GM23338 (cell line): ENCODE data around the gene ALDH18A1. TPM values are rescaled to one million over a fixed set of nuclear protein-coding genes. Genes with fewer than 3 reads are reported as not detected.

Experiments
- ATAC-seq: fragments of 200-7000 bp; cut with Tn5 transposase; 3 replicates; pipeline ENCODE4 v1.9.1; 2020
- DNase-seq: peaks from one replicate; pipeline ENCODE4 v3.0.0-alpha.2; 2015; ENCODE audit warnings: low spot score
- H2AFZ ChIP-seq: fragments of 200-600 bp; sonication (generic); 2 replicates; pipeline ENCODE4 v1.8.0; 2016; ENCODE audit warnings: antibody characterized with exemption, mild to moderate bottlenecking, moderate library complexity
- H3F3A ChIP-seq: fragments of 200-600 bp; sonication (generic); replicated peaks from 2 replicates; pipeline ENCODE4 v1.8.0; 2017; ENCODE audit warnings: antibody characterized with exemption, mixed run types, low read depth
- H3K27ac ChIP-seq: fragments of 200-600 bp; sonication (generic); 2 replicates; pipeline ENCODE4 v1.6.1; 2016; ENCODE audit warnings: low read depth
- H3K27me3 ChIP-seq: fragments of 200-600 bp; sonication (generic); 2 replicates; pipeline ENCODE4 v1.8.0; 2016; ENCODE audit warnings: mild to moderate bottlenecking, mixed run types, moderate library complexity; ENCODE audit not compliant: insufficient read depth
- H3K36me3 ChIP-seq: fragments of 200-600 bp; sonication (generic); 2 replicates; pipeline ENCODE4 v1.8.0; 2016; ENCODE audit warnings: mild to moderate bottlenecking; ENCODE audit not compliant: insufficient read depth
- H3K4me1 ChIP-seq: fragments of 200-600 bp; sonication (generic); 2 replicates; pipeline ENCODE4 v1.8.0; 2016; ENCODE audit warnings: mild to moderate bottlenecking, moderate library complexity; ENCODE audit not compliant: insufficient read depth
- H3K4me2 ChIP-seq: fragments of 200-600 bp; sonication (generic); 2 replicates; pipeline ENCODE4 v1.7.1; 2017; ENCODE audit warnings: mixed run types
- H3K4me3 ChIP-seq: fragments of 200-600 bp; sonication (generic); 2 replicates; pipeline ENCODE4 v1.6.1; 2016; ENCODE audit warnings: mixed run types
- H3K79me2 ChIP-seq: fragments of 200-600 bp; sonication (generic); replicated peaks from 2 replicates; pipeline ENCODE4 v1.8.0; 2017; ENCODE audit warnings: mild to moderate bottlenecking; ENCODE audit not compliant: insufficient read depth
- H3K9me2 ChIP-seq: fragments of 200-600 bp; sonication (generic); 2 replicates; pipeline ENCODE4 v1.8.0; 2017; ENCODE audit not compliant: insufficient read depth
- H4K20me1 ChIP-seq: fragments of 200-600 bp; sonication (generic); replicated peaks from 2 replicates; pipeline ENCODE4 v1.8.0; 2017; ENCODE audit warnings: mild to moderate bottlenecking; ENCODE audit not compliant: insufficient read depth
- H3K27ac Mint-ChIP-seq: 2 replicates; pipeline ENCODE4 v1.8.0; 2020; ENCODE audit warnings: inconsistent platforms, mild to moderate bottlenecking, moderate library complexity, mixed read lengths
- H3K27me3 Mint-ChIP-seq: 3 replicates; pipeline ENCODE4 v1.8.0; 2022; ENCODE audit warnings: low read depth, mild to moderate bottlenecking, moderate library complexity, mixed read lengths, inconsistent platforms; ENCODE audit not compliant: insufficient read depth, poor library complexity
- H3K36me3 Mint-ChIP-seq: 3 replicates; pipeline ENCODE4 v1.8.0; 2021; ENCODE audit warnings: low read depth, mild to moderate bottlenecking, inconsistent platforms, moderate library complexity, mixed read lengths
- H3K4me1 Mint-ChIP-seq: 3 replicates; pipeline ENCODE4 v1.8.0; 2020; ENCODE audit warnings: mild to moderate bottlenecking, inconsistent platforms, mixed read lengths
- H3K4me3 Mint-ChIP-seq: 3 replicates; pipeline ENCODE4 v1.8.0; 2021; ENCODE audit warnings: moderate library complexity, mild to moderate bottlenecking, inconsistent platforms, mixed read lengths
- H3K9me3 Mint-ChIP-seq: 3 replicates; pipeline ENCODE4 v1.8.0; 2020; ENCODE audit warnings: moderate library complexity, mild to moderate bottlenecking, inconsistent platforms, mixed read lengths
- CTCF ChIP-seq, 2 experiments: fragments of 200-600 bp in 1 of 2; sonication (generic) in 1 of 2; conservative IDR thresholded peaks; 2 replicates each; pipeline versions ENCODE4 v1.5.1 to v1.6.1; 2016 to 2017; ENCODE audit warnings: antibody characterized with exemption in 2 of 2, low read depth in 2 of 2, mild to moderate bottlenecking in 2 of 2, moderate library complexity in 1 of 2
- NANOG ChIP-seq: IDR thresholded peaks from 2 replicates; pipeline ENCODE4 v1.6.1; 2016; ENCODE audit warnings: antibody characterized with exemption, borderline replicate concordance
- STAT1 ChIP-seq: IDR thresholded peaks from one replicate; pipeline ENCODE4 v1.6.1; 2016; ENCODE audit warnings: antibody characterized with exemption; ENCODE audit not compliant: unreplicated experiment
- ZNF331 ChIP-seq: fragments of 250-450 bp; sonication (Bioruptor Pico); IDR thresholded peaks from 2 replicates; pipeline ENCODE4 v1.5.0; 2020; ENCODE audit warnings: low read depth, mild to moderate bottlenecking, moderate library complexity
- ZNF462 ChIP-seq: fragments of 250-450 bp; sonication (Bioruptor Pico); IDR thresholded peaks from 2 replicates; pipeline ENCODE4 v1.5.0; 2020; ENCODE audit warnings: mild to moderate bottlenecking, moderate library complexity
- polyA plus RNA-seq: library from polyadenylated mRNA; unstranded; fragments of >200 nt; fragmentation: Nextera tagmentation; extraction: Ambion mirVana; gene quantifications from 2 replicates; pipeline ENCODE4 v1.2.1, GENCODE V29; 2016
- total RNA-seq: library from RNA; depleted of rRNA; stranded (reverse); fragments of >200 nt; shearing (Covaris generic); gene quantifications from 2 replicates; pipeline ENCODE4 v1.2.3, GENCODE V29; 2014
- TF ChIP-seq, protein P1 (sequence below): IDR thresholded peaks from 2 replicates; pipeline ENCODE4 v1.6.1; 2016; ENCODE audit warnings: antibody characterized with exemption

The ALDH18A1 gene
- total and polyA plus RNA-seq, 2 experiments from 2014 or later, result 35.1 to 117 TPM

DNA sequence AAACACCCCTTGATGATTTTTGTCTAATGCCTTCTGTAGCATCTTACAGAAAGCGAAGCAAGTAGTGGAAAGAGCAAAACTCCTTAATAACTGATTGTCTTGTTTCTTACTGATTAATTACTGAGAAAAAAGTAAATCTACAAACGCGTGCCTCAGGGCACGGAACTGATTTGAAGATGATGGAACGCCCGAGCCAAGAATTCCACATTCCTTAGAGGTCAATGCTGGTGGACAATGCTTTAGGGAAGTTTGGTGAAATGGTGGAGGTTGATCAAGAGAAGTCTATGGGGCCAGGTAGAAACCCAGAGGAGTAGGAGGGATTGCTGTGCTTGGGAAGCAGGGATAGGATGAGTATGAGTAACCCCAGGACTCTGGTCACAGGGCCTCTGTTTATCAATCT is 90.4 kb downstream of the ALDH18A1 start (continued):
- TF ChIP-seq ZNF462 (CRISPR knock-in tag) (no peak), ZNF331 (CRISPR knock-in tag) (no peak), NANOG (no peak), CTCF (conservative IDR thresholded peaks at IDR 0.05; ENCODE audit: low read depth in 2 of 2) (no peak)

DNA sequence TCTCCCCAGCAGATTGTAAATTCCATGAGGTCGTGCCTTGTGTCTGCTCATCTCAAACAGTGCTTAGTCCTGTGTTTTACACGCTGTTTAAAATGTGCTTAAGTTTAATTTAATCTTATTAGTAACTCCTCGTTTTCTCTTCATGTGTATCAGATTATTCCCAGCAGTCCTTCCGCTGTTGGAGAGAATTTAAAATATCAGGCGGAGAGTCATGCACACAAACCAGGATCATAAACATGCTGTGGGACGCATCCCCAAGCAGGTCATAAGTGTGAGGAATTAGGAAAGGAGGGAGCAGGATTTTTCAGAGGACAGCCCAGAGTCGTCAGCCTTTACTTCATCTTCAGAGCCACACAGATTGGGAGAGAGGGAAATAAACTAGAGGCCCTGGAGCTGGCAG is 91.2 kb downstream of the ALDH18A1 start:
- Histone ChIP-seq H3F3A (peaks cover 4% of the 10 kb centered on the region; the same call in 1 of the 2 replicates), H3K27ac (no peak overlapping the region), H3K4me1 (no peaks in the 10 kb centered on the region), H3K79me2 (no peaks in the 10 kb centered on the region; the same call in 1 of the 2 replicates), H3K4me2 (no peak overlapping the region), H3K9me2 (peaks cover 1% of the 10 kb centered on the region; the same call in 1 of the 2 replicates), H2AFZ (peak overlapping the region; percentile 72), H3K36me3 (no peaks in the 10 kb centered on the region), H4K20me1 (no peaks in the 10 kb centered on the region), H3K27me3 (peaks cover 1% of the 10 kb centered on the region; the same call in 1 of the 2 replicates), H3K4me3 (no peak overlapping the region)
- H3K27ac Mint-ChIP-seq, result no peak overlapping the region
- H3K36me3 Mint-ChIP-seq, result no peaks in the 10 kb centered on the region
- H3K4me1 Mint-ChIP-seq, result peaks cover 10% of the 10 kb centered on the region; the same call in 2 of the 3 replicates
- no peak overlapping the region for H3K4me3 Mint-ChIP-seq
- TF ChIP-seq STAT1, result no peak
- TF ChIP-seq, protein P1, sequence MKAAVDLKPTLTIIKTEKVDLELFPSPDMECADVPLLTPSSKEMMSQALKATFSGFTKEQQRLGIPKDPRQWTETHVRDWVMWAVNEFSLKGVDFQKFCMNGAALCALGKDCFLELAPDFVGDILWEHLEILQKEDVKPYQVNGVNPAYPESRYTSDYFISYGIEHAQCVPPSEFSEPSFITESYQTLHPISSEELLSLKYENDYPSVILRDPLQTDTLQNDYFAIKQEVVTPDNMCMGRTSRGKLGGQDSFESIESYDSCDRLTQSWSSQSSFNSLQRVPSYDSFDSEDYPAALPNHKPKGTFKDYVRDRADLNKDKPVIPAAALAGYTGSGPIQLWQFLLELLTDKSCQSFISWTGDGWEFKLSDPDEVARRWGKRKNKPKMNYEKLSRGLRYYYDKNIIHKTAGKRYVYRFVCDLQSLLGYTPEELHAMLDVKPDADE, result no peak
- no peaks in the 10 kb centered on the region for H3K9me3 Mint-ChIP-seq
- DNase-seq (no peak), ATAC-seq (no peak)
- peaks cover 7% of the 10 kb centered on the region for H3K27me3 Mint-ChIP-seq
